GM12873 (cell line): Measurements from ENCODE around the gene CCDC178.

Experiments
- CTCF ChIP-seq: IDR thresholded peaks from 2 replicates; pipeline ENCODE4 v1.5.1; 2012; ENCODE audit warnings: low read depth, mild to moderate bottlenecking, moderate library complexity, low read length, control low read depth; ENCODE audit not compliant: insufficient read depth; ENCODE audit errors: missing control alignments

CCDC178 gene

GRCh38 chr18:33304277-33304676, 136.2 kb downstream of the CCDC178 start:
- no peak for TF ChIP-seq CTCF

GRCh38 chr18:33291539-33291938, 149.0 kb downstream of the CCDC178 start:
- TF ChIP-seq CTCF: no peak

GRCh38 chr18:33288082-33288716, 152.3 kb downstream of the CCDC178 start:
- TF ChIP-seq CTCF: no peak

- TF ChIP-seq CTCF: no peak
Measured at GRCh38 chr18:33282709-33283333, 157.7 kb downstream of the CCDC178 start.

GRCh38 chr18:33282142-33282541, 158.4 kb downstream of the CCDC178 start:
- no peak for TF ChIP-seq CTCF

- no peak for TF ChIP-seq CTCF
Measured at GRCh38 chr18:33277431-33277830, 163.1 kb downstream of the CCDC178 start.

- TF ChIP-seq CTCF: no peak
Measured at GRCh38 chr18:33275843-33276242, 164.7 kb downstream of the CCDC178 start.
